WTC11 (cell line): Measurements from ENCODE around the gene CNN1. TPM values are rescaled to one million over a fixed set of nuclear protein-coding genes. Genes with fewer than 3 reads are reported as not detected.

Source experiments
- ATAC-seq: fragments of 200-7000 bp; cut with Tn5 transposase; 2 replicates; pipeline ENCODE4 v1.10.0; 2021; ENCODE audit warnings: mild to moderate bottlenecking, moderate library complexity
- CTCF ChIA-PET: fragments of 300-600 bp; sonication (Branson Sonifier 250); formaldehyde crosslinking; loops from one replicate; lab custom pipeline; 2021; ENCODE audit warnings: antibody characterized with exemption; lab: Charles Lee
- POLR2A ChIA-PET: fragments of 350-600 bp; sonication (Branson Sonifier 250); formaldehyde crosslinking; loops from one replicate; lab custom pipeline; 2021; ENCODE audit warnings: antibody characterized with exemption; lab: Charles Lee
- DNase-seq: peaks from one replicate; pipeline ENCODE4 v3.0.0; 2021; ENCODE audit warnings: low spot score
- H3K27ac Mint-ChIP-seq: 2 replicates; pipeline ENCODE4 v1.8.0; 2021; ENCODE audit warnings: mixed read lengths
- H3K27me3 Mint-ChIP-seq: 2 replicates; pipeline ENCODE4 v1.8.0; 2021; ENCODE audit warnings: low read depth, mild to moderate bottlenecking, moderate library complexity, mixed read lengths
- H3K36me3 Mint-ChIP-seq: 2 replicates; pipeline ENCODE4 v1.8.0; 2021; ENCODE audit warnings: mixed read lengths
- H3K4me1 Mint-ChIP-seq: 2 replicates; pipeline ENCODE4 v1.8.0; 2022; ENCODE audit warnings: mixed read lengths
- H3K4me3 Mint-ChIP-seq: 2 replicates; pipeline ENCODE4 v1.8.0; 2021; ENCODE audit warnings: mild to moderate bottlenecking, moderate library complexity, mixed read lengths
- H3K9me3 Mint-ChIP-seq: 2 replicates; pipeline ENCODE4 v1.8.0; 2021; ENCODE audit warnings: mixed read lengths
- AFF4 ChIP-seq: sonication (generic); formaldehyde crosslinking; IDR thresholded peaks from 2 replicates; pipeline ENCODE4 v1.8.1; 2023; ENCODE audit warnings: mild to moderate bottlenecking, missing genetic modification reagents, borderline replicate concordance
- CTCF ChIP-seq: fragments of 200-600 bp; IDR thresholded peaks from 2 replicates; pipeline ENCODE4 v1.8.0; 2022; ENCODE audit warnings: antibody characterized with exemption
- HMGA2 ChIP-seq: fragments of 250-450 bp; sonication (Bioruptor Pico); IDR thresholded peaks from 2 replicates; pipeline ENCODE4 v1.4.0; 2021; ENCODE audit warnings: mild to moderate bottlenecking, moderate library complexity
- MYBL2 ChIP-seq: sonication (generic); formaldehyde crosslinking; IDR thresholded peaks from 2 replicates; pipeline ENCODE4 v1.8.1; 2023; ENCODE audit warnings: mild to moderate bottlenecking, moderate library complexity, missing genetic modification reagents
- NR2C2 ChIP-seq: sonication (generic); formaldehyde crosslinking; IDR thresholded peaks from 2 replicates; pipeline ENCODE4 v1.8.0; 2022; ENCODE audit warnings: mild to moderate bottlenecking, missing genetic modification reagents
- RELA ChIP-seq: sonication (generic); formaldehyde crosslinking; IDR thresholded peaks from 2 replicates; pipeline ENCODE4 v1.8.1; 2022; ENCODE audit warnings: missing genetic modification reagents, mild to moderate bottlenecking, borderline replicate concordance
- SMAD3 ChIP-seq: sonication (generic); formaldehyde crosslinking; IDR thresholded peaks from 2 replicates; pipeline ENCODE4 v1.8.0; 2022; ENCODE audit warnings: missing genetic modification reagents, mild to moderate bottlenecking, borderline replicate concordance
- TCF7 ChIP-seq: sonication (generic); formaldehyde crosslinking; IDR thresholded peaks from 2 replicates; pipeline ENCODE4 v1.8.0; 2022; ENCODE audit warnings: mild to moderate bottlenecking, low read depth, missing genetic modification reagents, moderate library complexity
- TEAD1 ChIP-seq: sonication (generic); formaldehyde crosslinking; IDR thresholded peaks from 2 replicates; pipeline ENCODE4 v1.8.0; 2022; ENCODE audit warnings: mild to moderate bottlenecking, missing genetic modification reagents
- TEAD4 ChIP-seq: sonication (generic); formaldehyde crosslinking; IDR thresholded peaks from 2 replicates; pipeline ENCODE4 v1.8.0; 2022; ENCODE audit warnings: mild to moderate bottlenecking, missing genetic modification reagents
- USF1 ChIP-seq: sonication (generic); formaldehyde crosslinking; IDR thresholded peaks from 2 replicates; pipeline ENCODE4 v1.8.0; 2022; ENCODE audit warnings: mild to moderate bottlenecking, missing genetic modification reagents
- ZMAT4 ChIP-seq: fragments of 250-450 bp; sonication (Bioruptor Pico); IDR thresholded peaks from 2 replicates; pipeline ENCODE4 v1.9.0; 2021; ENCODE audit warnings: mild to moderate bottlenecking
- ZNF396 ChIP-seq: fragments of 250-450 bp; sonication (Bioruptor Pico); IDR thresholded peaks from 2 replicates; pipeline ENCODE4 v1.8.0; 2021; ENCODE audit warnings: mild to moderate bottlenecking, moderate library complexity, borderline replicate concordance
- ZNF671 ChIP-seq: fragments of 250-450 bp; sonication (Bioruptor Pico); IDR thresholded peaks from 2 replicates; pipeline ENCODE4 v1.8.0; 2021; ENCODE audit warnings: mild to moderate bottlenecking
- ZSCAN18 ChIP-seq: fragments of 250-450 bp; sonication (Bioruptor Pico); IDR thresholded peaks from 2 replicates; pipeline ENCODE4 v2.1.2; 2022; ENCODE audit warnings: mild to moderate bottlenecking, moderate library complexity
- total RNA-seq: library from RNA; stranded (reverse); gene quantifications from 3 replicates; pipeline ENCODE4 v1.2.3, GENCODE V29; 2021

CNN1 gene
- total RNA-seq, 1 experiment from 2014 or later: 16.0 TPM

GRCh38 chr19:11513946-11514345 is 24.7 kb upstream of the CNN1 start (continued):
- no peak for TF ChIP-seq AFF4 (CRISPR knock-in tag)
- TF ChIP-seq, all 79 proteins: peak for 0

GRCh38 chr19:11519138-11519537 is 19.5 kb upstream of the CNN1 start:
- TF ChIP-seq CTCF (no peak), ZSCAN18 (CRISPR knock-in tag) (no peak), HMGA2 (CRISPR knock-in tag) (no peak), ZNF396 (CRISPR knock-in tag) (no peak), NR2C2 (CRISPR knock-in tag) (no peak), MYBL2 (no peak), USF1 (no peak), ZNF671 (CRISPR knock-in tag) (no peak), TEAD4 (CRISPR knock-in tag) (no peak), ZMAT4 (CRISPR knock-in tag) (no peak), SMAD3 (CRISPR knock-in tag) (no peak), TCF7 (CRISPR knock-in tag) (no peak), TEAD1 (CRISPR knock-in tag) (no peak), RELA (no peak)
- H3K4me1 Mint-ChIP-seq: no peaks in the 10 kb centered on the region
- CTCF ChIA-PET: no interaction called here
- DNase-seq (no peak), ATAC-seq (no peak)
- no peak overlapping the region for H3K27ac Mint-ChIP-seq
- no peaks in the 10 kb centered on the region for H3K27me3 Mint-ChIP-seq
- no peak overlapping the region for H3K4me3 Mint-ChIP-seq
- POLR2A ChIA-PET: interaction anchor here (0.7 kb wide), 1 partner anchor 10 kb away, joined by 3 read pairs; the partner anchor contains the start of gene ECSIT
- H3K9me3 Mint-ChIP-seq: no peaks in the 10 kb centered on the region
- H3K36me3 Mint-ChIP-seq: 0 out of 2 replicates have a peak, but pooled peaks cover 4% of the 10 kb centered on the region
